OCI-LY1 (cell line): Measurements from ENCODE around the gene ASTN1.

Experiments
- H2AFZ ChIP-seq: fragments of 200-600 bp; sonication (generic), shearing (Covaris generic); 2 replicates; pipeline ENCODE4 v1.6.0; 2014; ENCODE audit warnings: antibody characterized with exemption, mild to moderate bottlenecking, low read length
- H3F3A ChIP-seq: fragments of 200-600 bp; sonication (generic), shearing (Covaris generic); 2 replicates; pipeline ENCODE4 v1.6.0; 2014; ENCODE audit warnings: mild to moderate bottlenecking, antibody characterized with exemption, low read length, moderate library complexity; ENCODE audit not compliant: insufficient read depth
- H3K27ac ChIP-seq: fragments of 200-600 bp; sonication (generic); 2 replicates; pipeline ENCODE4 v1.5.1; 2014; ENCODE audit warnings: low read length, mixed run types, mild to moderate bottlenecking, low read depth; ENCODE audit not compliant: poor library complexity, severe bottlenecking
- H3K27me3 ChIP-seq: fragments of 200-600 bp; sonication (generic); 2 replicates; pipeline ENCODE4 v1.6.0; 2014; ENCODE audit warnings: antibody characterized with exemption, mild to moderate bottlenecking, low read length, moderate library complexity; ENCODE audit not compliant: insufficient read depth
- H3K36me3 ChIP-seq: fragments of 200-600 bp; sonication (generic); 2 replicates; pipeline ENCODE4 v1.6.1; 2014; ENCODE audit warnings: mild to moderate bottlenecking, antibody characterized with exemption, low read length, moderate library complexity, mixed read lengths; ENCODE audit not compliant: insufficient read depth
- H3K4me1 ChIP-seq: fragments of 200-600 bp; sonication (generic); 2 replicates; pipeline ENCODE4 v1.5.1; 2014; ENCODE audit warnings: mild to moderate bottlenecking, low read length, moderate library complexity; ENCODE audit not compliant: insufficient read depth, severe bottlenecking
- H3K4me2 ChIP-seq: fragments of 200-600 bp; sonication (generic), shearing (Covaris generic); 2 replicates; pipeline ENCODE4 v1.6.1; 2014; ENCODE audit warnings: low read length
- H3K4me3 ChIP-seq: fragments of 200-600 bp; sonication (generic); 2 replicates; pipeline ENCODE4 v1.5.1; 2014; ENCODE audit warnings: low read length, low read depth, mild to moderate bottlenecking, mixed read lengths; ENCODE audit not compliant: poor library complexity, severe bottlenecking
- H3K79me2 ChIP-seq: fragments of 200-600 bp; shearing (Covaris generic); 2 replicates; pipeline ENCODE4 v1.6.1; 2016; ENCODE audit warnings: mixed run types, low read length, mixed read lengths; ENCODE audit not compliant: insufficient read depth
- H3K9ac ChIP-seq: fragments of 200-600 bp; sonication (generic), shearing (Covaris generic); 2 replicates; pipeline ENCODE4 v1.6.1; 2014; ENCODE audit warnings: mild to moderate bottlenecking, low read length, mixed read lengths
- H3K9me2 ChIP-seq: fragments of 200-600 bp; sonication (generic), shearing (Covaris generic); 2 replicates; pipeline ENCODE4 v1.6.1; 2014; ENCODE audit warnings: low read depth, mild to moderate bottlenecking, low read length, mixed read lengths
- H3K9me3 ChIP-seq: fragments of 200-600 bp; shearing (Covaris generic); 2 replicates; pipeline ENCODE4 v1.6.1; 2014; ENCODE audit warnings: low read length, mixed read lengths
- H4K20me1 ChIP-seq: fragments of 200-600 bp; sonication (generic), shearing (Covaris generic); 2 replicates; pipeline ENCODE4 v1.6.0; 2016; ENCODE audit warnings: mild to moderate bottlenecking, low read length; ENCODE audit not compliant: insufficient read depth
- EZH2 ChIP-seq: fragments of 200-600 bp; sonication (generic), shearing (Covaris generic); IDR thresholded peaks from 2 replicates; pipeline ENCODE4 v1.8.0; 2017; ENCODE audit warnings: borderline replicate concordance, mixed run types, mild to moderate bottlenecking, antibody characterized with exemption, low read length, moderate library complexity, mixed read lengths
- TF ChIP-seq, protein P1 (sequence below): fragments of 200-600 bp; sonication (generic), shearing (Covaris generic); IDR thresholded peaks from 2 replicates; pipeline ENCODE4 v1.5.1; 2017; ENCODE audit warnings: mild to moderate bottlenecking, antibody characterized with exemption, low read length, moderate library complexity, mixed read lengths

ASTN1 gene

GRCh38 chr1:177145106-177146070 is 19.1 kb downstream of the ASTN1 start:
- Histone ChIP-seq H3K9me3 (no peaks in the 10 kb centered on the region), H3K4me3 (no peak overlapping the region)

DNA sequence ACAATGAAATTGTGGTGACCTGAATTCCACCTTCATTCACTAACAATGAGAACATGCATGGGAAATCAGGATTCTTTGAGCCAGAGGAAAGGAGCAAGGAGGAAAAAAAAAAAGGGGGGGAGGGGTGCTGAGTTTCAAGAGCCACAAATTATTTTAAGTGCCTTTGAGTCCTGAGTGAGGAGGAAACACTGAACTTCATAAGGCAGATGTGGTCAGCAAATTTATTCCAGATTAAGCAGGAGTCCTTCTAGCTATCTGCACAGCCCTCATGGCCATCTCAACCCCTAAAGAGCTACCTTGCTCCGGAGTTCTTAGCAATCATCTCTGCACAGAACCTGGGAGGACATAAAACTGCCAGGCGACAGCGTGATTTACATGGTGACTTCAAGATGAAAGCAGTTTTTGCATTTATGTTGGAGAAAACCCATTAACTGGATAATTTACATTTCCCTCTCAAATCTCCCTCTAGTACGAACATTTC is 21.7 kb downstream of the ASTN1 start:
- no peaks in the 10 kb centered on the region for H3K36me3 ChIP-seq
- H3K27me3 ChIP-seq, result no peaks in the 10 kb centered on the region
- H3K9me3 ChIP-seq, result no peaks in the 10 kb centered on the region
- H3K9me2 ChIP-seq, result no peaks in the 10 kb centered on the region
- no peak overlapping the region for H3K4me2 ChIP-seq
- no peak overlapping the region for H2AFZ ChIP-seq
- no peak overlapping the region for H3K27ac ChIP-seq
- H3F3A ChIP-seq, result no peaks in the 10 kb centered on the region
- no peak overlapping the region for H3K9ac ChIP-seq
- no peaks in the 10 kb centered on the region for H3K79me2 ChIP-seq
- no peaks in the 10 kb centered on the region for H4K20me1 ChIP-seq
- H3K4me3 ChIP-seq, result no peak overlapping the region
- H3K4me1 ChIP-seq, result no peaks in the 10 kb centered on the region
- TF ChIP-seq, protein P1, sequence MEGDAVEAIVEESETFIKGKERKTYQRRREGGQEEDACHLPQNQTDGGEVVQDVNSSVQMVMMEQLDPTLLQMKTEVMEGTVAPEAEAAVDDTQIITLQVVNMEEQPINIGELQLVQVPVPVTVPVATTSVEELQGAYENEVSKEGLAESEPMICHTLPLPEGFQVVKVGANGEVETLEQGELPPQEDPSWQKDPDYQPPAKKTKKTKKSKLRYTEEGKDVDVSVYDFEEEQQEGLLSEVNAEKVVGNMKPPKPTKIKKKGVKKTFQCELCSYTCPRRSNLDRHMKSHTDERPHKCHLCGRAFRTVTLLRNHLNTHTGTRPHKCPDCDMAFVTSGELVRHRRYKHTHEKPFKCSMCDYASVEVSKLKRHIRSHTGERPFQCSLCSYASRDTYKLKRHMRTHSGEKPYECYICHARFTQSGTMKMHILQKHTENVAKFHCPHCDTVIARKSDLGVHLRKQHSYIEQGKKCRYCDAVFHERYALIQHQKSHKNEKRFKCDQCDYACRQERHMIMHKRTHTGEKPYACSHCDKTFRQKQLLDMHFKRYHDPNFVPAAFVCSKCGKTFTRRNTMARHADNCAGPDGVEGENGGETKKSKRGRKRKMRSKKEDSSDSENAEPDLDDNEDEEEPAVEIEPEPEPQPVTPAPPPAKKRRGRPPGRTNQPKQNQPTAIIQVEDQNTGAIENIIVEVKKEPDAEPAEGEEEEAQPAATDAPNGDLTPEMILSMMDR, result no peak
- no peak for TF ChIP-seq EZH2

More at GRCh38 chr1:177145106-177146070, 19.1 kb downstream of the ASTN1 start:
- no peaks in the 10 kb centered on the region for H4K20me1 ChIP-seq
- no peaks in the 10 kb centered on the region for H3K27me3 ChIP-seq
- no peak overlapping the region for H3K9ac ChIP-seq
- H3K4me1 ChIP-seq, result no peaks in the 10 kb centered on the region
- no peaks in the 10 kb centered on the region for H3F3A ChIP-seq
- H3K9me2 ChIP-seq, result no peaks in the 10 kb centered on the region
- no peak overlapping the region for H3K4me2 ChIP-seq
- H3K36me3 ChIP-seq, result no peaks in the 10 kb centered on the region
- H3K79me2 ChIP-seq, result no peaks in the 10 kb centered on the region
- H3K27ac ChIP-seq, result no peak overlapping the region
- H2AFZ ChIP-seq, result no peak overlapping the region
- TF ChIP-seq, protein P1, result no peak
- TF ChIP-seq EZH2, result no peak

DNA sequence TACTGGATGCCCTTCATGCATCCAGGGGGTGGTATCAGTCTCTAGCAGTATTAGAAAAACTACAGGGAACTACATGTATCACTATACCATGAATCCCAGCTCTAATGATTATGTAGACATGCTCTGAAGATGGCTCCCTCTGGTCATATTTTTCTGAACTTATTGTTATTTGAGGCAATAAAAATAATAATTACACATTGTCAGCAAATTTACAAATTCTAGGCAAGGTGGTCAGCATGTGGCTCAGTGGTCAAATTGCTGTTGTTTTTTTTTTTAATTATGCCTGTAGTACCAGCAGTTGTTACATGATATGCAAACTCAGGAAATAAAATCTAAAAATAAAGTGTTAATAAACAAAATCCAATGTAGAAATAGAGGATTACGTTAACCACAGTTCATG is 22.5 kb downstream of the ASTN1 start:
- no peaks in the 10 kb centered on the region for H3K9me3 ChIP-seq
- H3K9ac ChIP-seq, result no peak overlapping the region
- no peaks in the 10 kb centered on the region for H3K79me2 ChIP-seq
- no peaks in the 10 kb centered on the region for H4K20me1 ChIP-seq
- no peaks in the 10 kb centered on the region for H3K27me3 ChIP-seq
- H3K27ac ChIP-seq, result no peak overlapping the region
- no peak overlapping the region for H3K4me3 ChIP-seq
- no peak overlapping the region for H3K4me2 ChIP-seq
- no peak overlapping the region for H2AFZ ChIP-seq
- H3F3A ChIP-seq, result no peaks in the 10 kb centered on the region
- H3K4me1 ChIP-seq, result no peaks in the 10 kb centered on the region
- no peaks in the 10 kb centered on the region for H3K36me3 ChIP-seq
- H3K9me2 ChIP-seq, result no peaks in the 10 kb centered on the region
- TF ChIP-seq, protein P1, result no peak
- no peak for TF ChIP-seq EZH2
